ENCODE measurements around the gene PRRT4. TPM values are rescaled to one million over a fixed set of nuclear protein-coding genes. Genes with fewer than 3 reads are reported as not detected.

PRRT4 gene
- total RNA-seq, 1 donor from 2014 or later: 0.47 TPM

GRCh38 chr7:128310499-128310898 lies 51.0 kb downstream of the PRRT4 start:
- H3K4me1 ChIP-seq: no peaks in the 10 kb centered on the region
- no peak overlapping the region for H3K4me3 ChIP-seq
- no peak for TF ChIP-seq CTCF (IDR thresholded peaks at IDR 0.05)
- intact Hi-C loops (cut with DNase I): no loop called here
- H3K27ac ChIP-seq: no peak overlapping the region
- no peak for DNase-seq
- no peak for ATAC-seq
- no peaks in the 10 kb centered on the region for H3K9me3 ChIP-seq
- H3K27me3 ChIP-seq (ENCODE audit: low read depth): no peaks in the 10 kb centered on the region
- peaks cover 100% of the 10 kb centered on the region for H3K36me3 ChIP-seq

- no peak for ATAC-seq
- Histone ChIP-seq H3K9me3 (no peaks in the 10 kb centered on the region), H3K36me3 (peaks cover 100% of the 10 kb centered on the region), H3K4me3 (no peak overlapping the region), H3K4me1 (no peaks in the 10 kb centered on the region), H3K27me3 (ENCODE audit: low read depth) (no peaks in the 10 kb centered on the region), H3K27ac (no peak overlapping the region)
- no peak for DNase-seq
- intact Hi-C loops (cut with DNase I): no loop called here
- no peak for TF ChIP-seq CTCF (IDR thresholded peaks at IDR 0.05)
Observed at GRCh38 chr7:128309976-128310375, 51.5 kb downstream of the PRRT4 start.

- intact Hi-C loops (cut with DNase I): no loop called here
- Histone ChIP-seq H3K4me3 (no peak overlapping the region), H3K36me3 (peaks cover 92% of the 10 kb centered on the region), H3K4me1 (no peaks in the 10 kb centered on the region), H3K9me3 (no peaks in the 10 kb centered on the region), H3K27ac (no peak overlapping the region), H3K27me3 (ENCODE audit: low read depth) (no peaks in the 10 kb centered on the region)
- TF ChIP-seq CTCF (IDR thresholded peaks at IDR 0.05): no peak
- ATAC-seq (no peak), DNase-seq (no peak)
Observed at GRCh38 chr7:128309124-128309523, 52.4 kb downstream of the PRRT4 start.

- H3K27me3 ChIP-seq (ENCODE audit: low read depth): no peaks in the 10 kb centered on the region
- no peak overlapping the region for H3K4me3 ChIP-seq
- H3K9me3 ChIP-seq: no peaks in the 10 kb centered on the region
- no peak for ATAC-seq
- H3K36me3 ChIP-seq: peaks cover 80% of the 10 kb centered on the region
- H3K4me1 ChIP-seq: no peaks in the 10 kb centered on the region
- no peak for DNase-seq
- H3K27ac ChIP-seq: no peak overlapping the region
- TF ChIP-seq CTCF (IDR thresholded peaks at IDR 0.05): no peak
- intact Hi-C loops (cut with DNase I): no loop called here
Observed at GRCh38 chr7:128307061-128307460, 54.4 kb downstream of the PRRT4 start.

- intact Hi-C loops (cut with DNase I): no loop called here
- Histone ChIP-seq H3K36me3 (peaks cover 59% of the 10 kb centered on the region), H3K9me3 (no peaks in the 10 kb centered on the region), H3K4me3 (no peak overlapping the region), H3K27me3 (ENCODE audit: low read depth) (no peaks in the 10 kb centered on the region), H3K4me1 (no peaks in the 10 kb centered on the region), H3K27ac (no peak overlapping the region)
- DNase-seq: no peak
- ATAC-seq: no peak
- TF ChIP-seq CTCF (IDR thresholded peaks at IDR 0.05): no peak
Observed at GRCh38 chr7:128304212-128304611, 57.3 kb downstream of the PRRT4 start.

- TF ChIP-seq CTCF (IDR thresholded peaks at IDR 0.05): no peak
- ATAC-seq: no peak
- intact Hi-C loops (cut with DNase I): no loop called here
- Histone ChIP-seq H3K36me3 (peaks cover 53% of the 10 kb centered on the region), H3K27me3 (ENCODE audit: low read depth) (no peaks in the 10 kb centered on the region), H3K9me3 (no peaks in the 10 kb centered on the region), H3K4me1 (no peaks in the 10 kb centered on the region), H3K4me3 (no peak overlapping the region), H3K27ac (no peak overlapping the region)
- no peak for DNase-seq
Observed at GRCh38 chr7:128303643-128304042, 57.8 kb downstream of the PRRT4 start.

All from lower lobe of right lung (tissue), 2 donors.